ENCODE measurements around the gene DPH2. TPM values are rescaled to one million over a fixed set of nuclear protein-coding genes. Genes with fewer than 3 reads are reported as not detected.

The DPH2 gene
- total RNA-seq, 1 donor from 2014 or later: 15.0 TPM

DNA sequence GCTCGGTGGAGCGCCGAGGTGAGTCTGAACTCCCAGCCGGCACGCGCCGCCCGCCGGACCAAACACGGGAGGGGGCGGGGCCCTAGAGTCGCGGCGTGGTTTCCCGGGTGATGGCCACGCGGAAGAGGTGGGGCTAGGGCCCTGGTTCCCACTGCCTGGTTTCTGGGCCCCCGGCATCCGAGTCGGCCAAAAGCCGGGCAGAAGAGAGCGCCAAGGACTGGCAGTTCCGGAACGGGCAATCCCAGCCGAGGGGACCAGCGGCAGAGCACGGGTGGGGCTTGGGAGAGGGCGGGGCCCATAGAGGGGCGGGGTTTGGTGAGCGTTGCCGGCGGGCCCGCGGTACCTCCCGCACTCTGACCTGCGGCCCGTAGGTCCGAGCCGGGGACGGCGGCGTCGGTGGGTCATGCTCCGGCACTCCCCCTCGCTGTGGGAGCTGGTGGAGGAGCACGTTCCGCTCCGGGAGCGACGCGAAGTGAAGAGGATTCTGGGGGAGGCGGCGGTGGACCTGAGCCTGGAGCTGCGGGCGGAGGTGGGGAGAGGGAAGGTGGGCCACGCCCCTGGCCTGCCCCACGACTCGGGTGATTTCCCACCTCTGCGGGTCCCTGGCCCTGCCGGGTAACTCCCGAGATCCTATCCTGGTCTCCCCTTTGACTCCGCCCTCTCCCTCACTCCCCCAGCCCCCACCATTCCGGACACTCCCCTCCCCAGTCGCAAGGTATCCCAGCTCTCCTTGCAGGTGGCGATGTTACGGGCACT, 21.8 kb downstream of the DPH2 start, which contains the start of gene CCDC24:
TSS of gene CCDC24 (plus strand) at position 124 of the 756 bp plus-strand sequence. CDS start at position 404, 280 bp downstream.
- Histone ChIP-seq H3K4me3 (peak within 1 kb of the TSS; percentile 81), H3K36me3 (no peaks in the 10 kb centered on the region), H3K4me1 (peaks cover 16% of the 10 kb centered on the region), H3K9me3 (no peaks in the 10 kb centered on the region), H3K27ac (peak within 1 kb of the TSS; percentile 73), H3K27me3 (ENCODE audit: low read depth) (no peaks in the 10 kb centered on the region)
- TF ChIP-seq, protein P1, sequence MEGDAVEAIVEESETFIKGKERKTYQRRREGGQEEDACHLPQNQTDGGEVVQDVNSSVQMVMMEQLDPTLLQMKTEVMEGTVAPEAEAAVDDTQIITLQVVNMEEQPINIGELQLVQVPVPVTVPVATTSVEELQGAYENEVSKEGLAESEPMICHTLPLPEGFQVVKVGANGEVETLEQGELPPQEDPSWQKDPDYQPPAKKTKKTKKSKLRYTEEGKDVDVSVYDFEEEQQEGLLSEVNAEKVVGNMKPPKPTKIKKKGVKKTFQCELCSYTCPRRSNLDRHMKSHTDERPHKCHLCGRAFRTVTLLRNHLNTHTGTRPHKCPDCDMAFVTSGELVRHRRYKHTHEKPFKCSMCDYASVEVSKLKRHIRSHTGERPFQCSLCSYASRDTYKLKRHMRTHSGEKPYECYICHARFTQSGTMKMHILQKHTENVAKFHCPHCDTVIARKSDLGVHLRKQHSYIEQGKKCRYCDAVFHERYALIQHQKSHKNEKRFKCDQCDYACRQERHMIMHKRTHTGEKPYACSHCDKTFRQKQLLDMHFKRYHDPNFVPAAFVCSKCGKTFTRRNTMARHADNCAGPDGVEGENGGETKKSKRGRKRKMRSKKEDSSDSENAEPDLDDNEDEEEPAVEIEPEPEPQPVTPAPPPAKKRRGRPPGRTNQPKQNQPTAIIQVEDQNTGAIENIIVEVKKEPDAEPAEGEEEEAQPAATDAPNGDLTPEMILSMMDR (IDR thresholded peaks at IDR 0.05): no peak
- ATAC-seq (peak; percentile 91 to 94), DNase-seq (peak; percentile 92)
- intact Hi-C loops (cut with DNase I): no loop called here

DNA sequence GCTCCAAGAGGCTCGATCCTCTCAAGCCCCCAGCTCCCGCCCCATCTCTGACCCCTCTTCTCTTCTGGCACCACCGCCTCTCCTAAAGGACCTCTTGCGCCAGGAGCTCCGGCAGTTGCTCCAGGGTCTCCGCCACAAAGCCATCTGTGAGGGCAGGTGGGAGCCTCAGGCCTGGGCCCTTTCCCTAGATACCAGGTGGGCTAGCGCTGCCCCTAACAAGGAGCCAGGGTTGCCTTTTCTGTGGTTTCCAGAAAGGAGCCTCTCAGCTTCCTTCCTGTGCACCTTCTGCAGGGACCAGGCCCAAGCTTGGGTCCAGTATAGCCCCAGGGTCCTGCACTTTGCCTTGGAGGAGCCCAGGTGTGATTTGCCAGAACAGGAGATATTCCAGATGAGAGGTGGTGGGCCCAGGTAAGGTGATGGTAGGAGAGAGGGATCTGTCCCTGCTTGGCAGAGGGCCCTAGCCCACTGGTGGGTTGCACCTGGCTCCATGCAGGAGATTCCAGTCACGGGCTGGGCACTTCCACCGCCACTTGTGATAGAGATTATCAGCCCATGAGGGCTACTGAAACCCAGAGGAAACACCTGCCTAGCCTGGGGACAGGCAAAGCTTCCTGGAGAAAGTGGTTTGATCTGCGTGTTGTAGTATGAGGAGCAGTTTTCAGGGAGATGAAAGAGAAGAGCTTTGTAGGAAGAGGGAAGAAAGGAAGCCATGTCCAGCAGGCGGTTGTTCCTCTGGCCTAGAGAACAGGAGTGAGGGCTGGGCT, 22.6 kb downstream of the DPH2 start:
- Histone ChIP-seq H3K36me3 (no peaks in the 10 kb centered on the region), H3K9me3 (no peaks in the 10 kb centered on the region), H3K4me3 (peak overlapping the region; percentile 81), H3K27me3 (ENCODE audit: low read depth) (no peaks in the 10 kb centered on the region), H3K27ac (peak overlapping the region; percentile 73), H3K4me1 (peaks cover 16% of the 10 kb centered on the region)
- intact Hi-C loops (cut with DNase I): no loop called here
- DNase-seq (no peak), ATAC-seq (no peak)
- TF ChIP-seq, protein P1 (IDR thresholded peaks at IDR 0.05): no peak

DNA sequence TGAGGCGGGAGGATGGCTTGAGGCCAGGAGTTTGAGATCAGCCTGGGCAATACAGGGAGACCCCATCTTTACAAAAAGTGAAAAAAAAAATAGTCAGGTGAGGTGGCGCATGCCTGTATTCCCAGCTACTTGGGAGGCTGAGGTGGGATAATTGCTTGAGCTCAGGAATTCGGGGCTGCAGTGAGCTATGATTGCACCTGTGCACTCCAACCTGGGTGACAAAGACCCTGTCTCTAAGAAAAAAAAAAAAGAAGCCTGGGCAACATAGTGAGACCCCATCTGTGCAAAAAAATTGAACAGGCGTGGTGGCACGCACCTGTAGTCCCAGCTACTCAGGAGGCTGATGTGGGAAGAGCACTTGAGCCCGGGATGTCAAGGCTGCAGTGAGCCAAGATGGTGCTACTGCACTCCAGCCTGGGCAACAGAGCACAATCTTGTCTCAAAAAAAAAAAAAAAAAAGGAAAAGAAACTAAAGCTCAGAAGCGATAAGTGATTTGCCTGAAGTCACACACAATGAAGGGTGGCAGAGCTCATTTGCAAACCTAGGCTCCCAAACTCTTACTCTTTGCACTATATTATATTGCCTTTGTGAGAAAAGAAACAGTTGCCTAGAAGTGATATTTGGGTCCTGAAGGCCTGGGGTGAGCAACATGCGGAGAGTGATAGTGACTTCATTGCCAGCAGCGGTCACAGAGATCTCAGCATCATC, 23.6 kb downstream of the DPH2 start:
- TF ChIP-seq, protein P1 (IDR thresholded peaks at IDR 0.05): no peak

DNA sequence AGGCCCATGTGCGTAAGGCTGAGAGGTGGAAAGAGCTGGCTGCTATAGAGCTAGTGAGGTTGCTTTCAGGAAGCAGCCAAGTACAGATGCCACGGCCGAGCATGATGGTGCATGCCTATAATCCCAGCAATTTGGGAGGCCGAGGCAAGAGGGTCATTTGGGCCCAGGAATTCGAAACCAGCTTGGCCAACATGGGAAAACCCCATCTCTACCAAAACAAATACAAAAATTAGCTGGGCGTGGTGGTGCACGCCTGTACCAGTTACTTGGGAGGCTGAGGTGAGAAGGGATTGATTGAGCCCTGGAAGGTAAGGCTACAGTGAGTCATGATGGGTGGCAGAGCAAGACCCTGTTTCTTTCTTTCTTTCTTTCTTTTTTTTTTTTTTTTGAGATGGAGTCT, 24.3 kb downstream of the DPH2 start:
- Histone ChIP-seq H3K27me3 (ENCODE audit: low read depth) (no peaks in the 10 kb centered on the region), H3K9me3 (no peaks in the 10 kb centered on the region), H3K4me3 (no peak overlapping the region), H3K36me3 (no peaks in the 10 kb centered on the region), H3K27ac (no peak overlapping the region), H3K4me1 (peaks cover 16% of the 10 kb centered on the region)
- intact Hi-C loops (cut with DNase I): no loop called here
- TF ChIP-seq, protein P1 (IDR thresholded peaks at IDR 0.05): no peak
- ATAC-seq (no peak), DNase-seq (no peak)

More for the DNA sequence above, 23.6 kb downstream of the DPH2 start:
- Histone ChIP-seq H3K27ac (no peak overlapping the region), H3K4me1 (peaks cover 16% of the 10 kb centered on the region), H3K36me3 (no peaks in the 10 kb centered on the region), H3K27me3 (ENCODE audit: low read depth) (no peaks in the 10 kb centered on the region), H3K9me3 (no peaks in the 10 kb centered on the region), H3K4me3 (no peak overlapping the region)
- DNase-seq (no peak), ATAC-seq (no peak)
- intact Hi-C loops (cut with DNase I): no loop called here
